Measurements from ENCODE around the gene BORCS6.
"Not testable (repeated sequence)": the region's sequence is repeated elsewhere in the genome, so short reads cannot be mapped to it uniquely, and the experiment has no call there.

Gene BORCS6

DNA sequence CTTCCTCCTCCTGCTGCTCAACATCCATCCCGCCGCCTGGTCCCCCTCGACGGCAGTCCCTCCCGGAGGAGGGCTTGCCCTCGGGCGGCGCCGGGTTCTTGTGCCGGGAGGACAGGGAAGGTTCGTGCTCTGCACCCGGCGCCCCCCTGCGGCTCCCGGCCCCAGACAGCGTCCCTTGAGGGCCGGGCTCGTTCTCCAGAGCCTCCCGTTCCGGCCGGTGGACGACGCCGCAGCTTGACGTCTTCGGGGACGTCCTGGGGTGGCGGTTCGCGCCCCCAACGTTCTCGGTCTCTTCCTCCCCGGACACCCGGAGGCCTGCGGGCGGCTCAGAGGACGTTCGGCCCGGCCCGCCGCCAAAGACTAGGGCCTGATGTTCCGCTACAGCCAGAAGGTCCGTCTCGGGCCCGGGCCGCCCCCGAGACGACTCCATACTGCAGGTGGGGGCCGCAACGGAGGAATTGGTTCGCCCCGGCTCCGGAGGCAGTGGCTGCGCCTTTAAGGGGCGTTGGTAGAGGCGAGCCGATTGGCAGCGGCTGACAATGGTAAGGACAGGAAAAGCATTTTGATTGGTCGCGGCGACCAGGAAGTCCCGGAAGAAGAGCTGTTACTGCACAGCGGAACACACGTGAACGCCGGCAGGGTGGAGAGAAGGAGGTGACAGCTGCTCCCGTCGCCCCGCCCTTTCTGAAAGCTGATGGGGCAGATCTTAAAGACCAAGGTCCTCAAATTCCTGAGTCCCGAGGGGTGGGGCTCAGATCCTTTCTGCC, at the start of gene BORCS6:
Gene BORCS6 (minus strand): TSS at position 470 of the 767 bp plus-strand sequence. CDS start 40 bp downstream, at position 430.
- peak; percentile 95 for DNase-seq

DNA sequence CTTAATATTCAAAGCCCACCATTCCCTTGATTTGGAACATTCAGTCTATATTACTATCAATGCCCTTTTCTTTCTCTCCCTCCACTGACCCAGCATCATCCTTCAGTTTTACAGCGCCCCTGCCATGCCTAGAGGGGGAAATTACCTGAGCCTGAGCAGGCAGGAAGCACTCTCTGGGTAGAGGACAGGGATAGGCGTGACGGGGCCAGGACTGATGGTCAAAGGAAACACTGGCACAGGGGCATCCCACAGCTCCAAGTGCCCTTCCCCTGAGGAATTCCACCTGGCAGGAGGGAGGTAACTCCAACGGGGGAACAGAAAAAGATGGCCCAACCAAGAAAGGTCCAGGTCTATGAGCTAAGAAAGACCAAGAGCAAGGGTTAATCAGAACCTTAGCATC, 47.9 kb upstream of the BORCS6 start:
- no peak for DNase-seq

DNA sequence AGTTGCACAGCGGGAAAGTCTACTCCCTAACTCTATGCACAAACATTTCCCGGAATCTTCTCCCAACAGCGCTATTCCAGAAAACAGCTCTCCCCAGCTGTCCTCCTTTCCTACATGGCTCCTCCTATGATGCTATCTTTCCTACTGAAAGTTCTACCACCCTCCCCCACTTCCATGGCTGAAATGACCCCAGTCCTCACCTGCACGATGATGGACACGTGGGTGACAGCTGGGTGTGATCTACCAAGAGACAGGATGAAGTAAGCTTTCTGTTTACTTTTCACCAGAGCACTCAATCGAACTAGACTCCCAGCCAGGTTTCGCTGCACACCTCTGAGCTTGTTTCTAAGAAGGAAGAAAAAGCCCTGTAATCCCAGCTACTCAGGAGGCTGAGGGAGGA, 47.2 kb upstream of the BORCS6 start:
- DNase-seq: no peak

DNA sequence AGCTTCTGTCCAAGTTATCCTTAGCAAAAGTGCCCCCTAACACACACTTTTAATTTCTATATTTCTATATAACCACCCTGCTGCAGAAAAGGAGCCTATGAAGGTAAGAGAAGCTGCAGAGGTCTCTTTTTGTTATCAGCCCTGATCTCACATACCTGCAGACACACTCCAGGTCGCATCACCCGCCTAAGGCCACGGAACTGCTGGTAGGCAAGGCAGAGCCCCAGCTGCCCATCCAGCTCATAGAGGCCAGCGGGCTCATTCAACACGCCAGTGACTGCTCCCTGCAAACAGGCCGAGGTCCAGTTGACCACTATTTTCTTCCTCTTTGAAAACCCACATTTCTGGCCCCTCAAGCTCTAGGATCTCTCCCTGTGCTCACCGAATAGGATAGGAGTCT, 45.7 kb upstream of the BORCS6 start:
- no peak for DNase-seq

DNA sequence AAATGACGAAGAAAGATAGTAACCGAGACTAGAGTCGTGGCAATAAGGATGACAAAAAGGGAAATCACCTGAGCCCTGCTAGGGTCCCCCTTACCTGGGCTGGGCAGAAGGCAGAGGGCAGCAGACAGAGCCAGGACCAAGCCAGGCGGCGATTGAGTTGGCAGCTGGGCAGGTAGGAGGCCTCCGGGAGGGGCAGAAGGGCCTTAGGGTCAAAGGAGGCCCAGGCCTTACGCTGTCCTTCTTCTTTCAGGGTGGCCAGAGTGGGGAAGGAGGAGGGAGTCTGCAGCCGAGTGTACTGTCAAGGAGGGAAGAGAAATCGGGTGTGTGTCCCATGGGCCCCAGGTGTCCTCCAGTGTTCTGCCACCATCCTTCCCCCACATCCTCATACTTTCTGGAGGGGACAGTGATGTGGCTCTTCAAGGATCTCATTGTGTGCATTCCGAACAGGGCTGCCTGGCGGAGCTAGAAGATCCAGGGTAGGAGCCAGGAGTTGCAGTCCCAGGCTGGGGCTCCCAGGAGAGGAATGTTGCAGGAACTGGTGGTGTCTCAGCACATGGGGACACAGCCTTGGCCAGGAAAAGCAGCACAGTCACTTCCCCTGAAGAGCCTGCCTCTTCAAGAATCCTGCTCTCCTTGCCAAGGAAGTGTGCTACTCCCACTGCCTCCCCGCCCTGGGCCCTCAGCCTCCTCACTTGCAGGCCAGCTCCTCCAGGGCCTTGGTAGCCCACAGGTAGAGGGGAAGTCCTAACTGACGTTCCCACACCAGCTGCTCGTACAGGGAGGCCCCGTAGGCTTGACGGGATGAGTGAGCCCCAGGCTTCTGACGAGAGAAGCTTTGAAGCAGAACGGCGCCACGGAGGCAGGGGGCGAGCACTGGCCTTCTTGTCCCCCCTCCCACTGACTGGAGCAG, 44.6 kb upstream of the BORCS6 start:
- DNase-seq: no peak

DNA sequence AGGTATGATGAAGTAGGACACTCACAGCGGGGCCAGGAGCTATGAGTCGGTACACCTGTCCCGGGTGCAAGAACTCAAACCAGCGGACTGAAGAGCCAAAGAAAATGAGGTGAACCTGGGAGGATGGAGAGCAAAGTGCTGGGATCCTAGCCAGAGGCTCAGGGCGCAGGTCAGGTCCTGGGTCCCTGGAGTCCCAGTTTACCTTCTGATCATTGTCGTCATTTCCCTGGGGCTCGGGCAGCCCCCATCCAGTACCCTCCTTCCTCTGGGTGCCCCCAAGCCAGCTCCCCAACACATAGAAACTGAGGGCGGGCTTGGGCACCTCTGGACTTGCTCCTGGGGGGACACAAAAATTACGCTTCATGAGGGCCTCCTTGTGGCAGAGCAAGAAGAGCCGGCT, 41.7 kb upstream of the BORCS6 start:
- no peak for DNase-seq

DNA sequence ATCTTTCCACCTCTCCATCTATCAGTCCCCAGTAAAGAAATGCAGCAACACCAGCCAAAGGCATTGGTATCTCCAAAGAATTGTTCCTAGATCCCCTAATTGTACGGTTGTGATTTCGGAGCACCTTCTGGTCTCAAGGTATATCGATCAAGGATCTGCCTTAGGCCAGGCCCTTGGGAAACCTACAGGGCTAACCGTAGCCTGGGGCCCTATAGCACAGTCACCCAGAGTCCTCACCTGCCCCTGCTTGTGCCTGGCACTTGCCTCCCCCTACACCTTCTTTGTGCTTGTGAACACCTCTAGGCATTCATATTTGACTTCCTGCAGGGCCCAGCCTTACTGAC, 37.2 kb upstream of the BORCS6 start:
- no peak for DNase-seq

DNA sequence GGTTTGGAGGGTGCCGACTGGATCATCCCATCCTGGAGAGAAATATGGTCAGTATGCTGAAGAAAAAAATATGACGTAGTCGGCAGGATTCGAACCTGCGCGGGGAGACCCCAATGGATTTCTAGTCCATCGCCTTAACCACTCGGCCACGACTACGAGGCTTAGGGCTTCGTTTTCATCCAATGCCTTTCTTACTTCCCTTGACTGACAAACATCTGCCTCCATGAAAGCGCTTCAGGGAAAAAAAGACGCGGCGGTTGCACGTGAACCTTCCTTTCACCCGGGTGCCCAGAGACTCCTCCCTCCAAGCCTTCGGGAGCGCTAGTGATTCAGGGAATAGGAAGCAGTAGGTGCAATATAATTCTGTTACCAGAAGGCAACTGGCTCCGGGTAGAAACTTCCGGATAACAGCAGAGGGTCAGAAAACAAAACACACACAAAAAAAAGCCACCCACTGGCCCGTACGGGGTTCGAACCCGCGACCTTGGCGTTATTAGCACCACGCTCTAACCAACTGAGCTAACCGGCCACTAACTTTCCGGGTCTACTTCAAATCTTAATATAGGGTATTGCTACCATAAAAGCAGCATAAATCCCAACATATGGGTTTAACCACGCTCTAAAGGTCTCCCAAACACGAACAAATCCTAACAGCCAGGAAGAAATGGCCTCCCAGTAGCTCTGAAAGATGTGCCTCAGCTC, 36.7 kb upstream of the BORCS6 start:
- DNase-seq: peak; percentile 97

DNA sequence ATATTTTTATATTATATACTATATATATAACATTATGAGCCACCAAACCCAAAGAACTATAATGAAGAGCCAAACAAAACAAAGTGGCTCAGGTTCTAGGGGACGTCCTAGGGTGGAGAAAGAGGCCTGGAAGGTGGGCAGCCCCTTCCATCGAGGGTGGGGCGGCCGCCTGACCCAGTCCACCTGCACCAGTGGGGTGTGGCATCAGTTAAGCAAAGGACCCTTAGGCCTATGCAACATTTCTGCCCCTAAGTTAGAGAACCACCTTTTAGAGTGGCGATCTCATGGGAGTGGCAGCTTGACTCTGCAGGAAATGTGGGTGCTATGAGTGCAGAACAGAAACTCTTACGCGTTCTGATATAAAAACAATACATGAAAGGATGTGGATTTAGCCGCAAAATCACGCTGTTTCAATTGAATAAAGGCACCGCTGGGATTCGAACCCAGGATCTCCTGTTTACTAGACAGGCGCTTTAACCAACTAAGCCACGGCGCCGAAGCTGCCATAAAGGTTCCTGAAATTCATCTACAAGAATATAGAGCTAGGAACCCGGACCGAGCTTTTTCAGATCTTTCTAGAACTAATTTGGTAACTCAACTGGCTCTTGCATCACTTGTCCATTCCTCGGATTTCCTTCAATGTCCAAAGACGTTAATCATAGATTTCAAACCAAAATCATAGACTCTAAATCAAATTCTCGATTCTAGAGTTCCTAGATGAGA, 36.0 kb upstream of the BORCS6 start:
- DNase-seq: peak; percentile 93

DNA sequence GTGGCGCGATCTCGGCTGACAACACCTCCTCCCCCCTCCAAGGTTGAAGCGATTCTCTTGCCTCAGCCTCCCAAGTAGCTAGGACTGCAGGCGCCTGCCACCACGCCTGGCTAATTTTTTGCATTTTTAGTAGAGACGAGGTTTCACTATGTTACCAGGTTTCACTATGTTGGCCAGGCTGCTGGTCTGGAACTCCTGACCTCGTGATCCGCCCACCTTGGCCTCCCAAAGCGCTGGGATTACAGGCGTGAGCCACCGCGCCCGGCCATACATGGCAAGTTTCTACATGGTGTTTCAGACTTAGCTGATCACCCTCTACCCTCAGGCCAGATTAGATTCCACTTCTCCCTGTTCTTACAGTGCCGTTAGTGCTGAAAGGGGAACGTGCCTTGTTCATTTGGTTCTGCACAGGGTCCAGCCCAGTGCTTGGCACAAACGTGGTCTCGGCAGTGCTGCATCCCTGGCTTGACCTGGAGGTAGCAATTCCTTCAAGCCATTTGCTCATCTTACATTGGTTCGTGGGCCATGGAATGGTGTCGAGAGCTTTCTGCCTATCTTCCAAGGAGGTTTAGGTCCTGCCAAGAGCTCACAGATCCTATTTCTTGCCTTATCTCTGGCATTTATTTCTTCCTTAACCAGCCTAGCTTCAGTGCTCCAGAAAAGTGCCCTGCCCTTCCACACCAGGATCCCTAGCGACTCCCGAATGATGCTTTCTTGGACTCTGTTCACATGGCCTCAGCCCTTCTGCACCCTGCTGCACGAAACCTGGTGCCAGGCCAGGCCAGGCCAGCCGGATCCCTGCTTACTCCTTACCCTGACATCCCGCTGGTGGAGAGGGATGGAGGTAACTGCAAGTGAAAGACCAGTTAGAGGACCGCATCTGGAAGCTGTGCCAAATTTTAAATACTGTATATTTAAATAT, 35.2 kb upstream of the BORCS6 start:
- DNase-seq: no peak

DNA sequence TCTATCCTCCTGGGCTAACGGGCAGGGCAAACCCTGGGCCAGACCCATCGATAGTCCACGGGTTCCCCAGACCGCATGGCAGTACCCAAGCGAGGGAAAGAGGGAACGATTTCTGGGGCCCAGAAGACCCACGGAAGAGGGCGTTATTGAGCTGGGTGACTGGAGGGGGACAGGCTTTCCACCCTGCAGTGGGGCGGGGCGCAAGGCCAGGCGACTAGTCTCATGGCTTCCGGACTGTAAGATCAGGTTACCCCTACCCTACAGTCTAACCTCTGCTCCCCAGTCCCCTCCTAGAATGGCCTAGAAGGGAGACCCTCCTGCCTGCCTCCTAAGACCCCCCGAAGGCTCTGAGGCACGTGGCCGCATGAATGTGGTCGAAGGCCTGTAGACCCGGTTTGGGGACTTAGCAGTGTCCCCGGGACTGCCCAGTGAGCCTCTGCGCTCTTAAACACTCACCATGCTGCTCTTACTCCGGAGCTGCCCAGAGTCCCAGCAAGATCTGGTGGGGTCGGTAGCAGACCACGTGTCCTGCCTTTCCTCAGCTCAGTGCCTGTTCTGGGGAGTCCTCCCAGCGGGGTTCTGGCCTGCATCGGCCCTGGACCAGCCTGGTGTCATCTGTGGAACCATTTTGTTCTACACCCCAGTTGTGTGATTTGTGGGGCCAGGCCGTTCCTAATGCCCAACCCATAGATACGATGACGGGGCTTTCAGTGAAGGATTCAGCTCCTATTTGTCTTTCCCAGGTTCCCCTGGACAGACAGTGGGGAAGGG, 33.6 kb upstream of the BORCS6 start:
- peak; percentile 66 for DNase-seq

DNA sequence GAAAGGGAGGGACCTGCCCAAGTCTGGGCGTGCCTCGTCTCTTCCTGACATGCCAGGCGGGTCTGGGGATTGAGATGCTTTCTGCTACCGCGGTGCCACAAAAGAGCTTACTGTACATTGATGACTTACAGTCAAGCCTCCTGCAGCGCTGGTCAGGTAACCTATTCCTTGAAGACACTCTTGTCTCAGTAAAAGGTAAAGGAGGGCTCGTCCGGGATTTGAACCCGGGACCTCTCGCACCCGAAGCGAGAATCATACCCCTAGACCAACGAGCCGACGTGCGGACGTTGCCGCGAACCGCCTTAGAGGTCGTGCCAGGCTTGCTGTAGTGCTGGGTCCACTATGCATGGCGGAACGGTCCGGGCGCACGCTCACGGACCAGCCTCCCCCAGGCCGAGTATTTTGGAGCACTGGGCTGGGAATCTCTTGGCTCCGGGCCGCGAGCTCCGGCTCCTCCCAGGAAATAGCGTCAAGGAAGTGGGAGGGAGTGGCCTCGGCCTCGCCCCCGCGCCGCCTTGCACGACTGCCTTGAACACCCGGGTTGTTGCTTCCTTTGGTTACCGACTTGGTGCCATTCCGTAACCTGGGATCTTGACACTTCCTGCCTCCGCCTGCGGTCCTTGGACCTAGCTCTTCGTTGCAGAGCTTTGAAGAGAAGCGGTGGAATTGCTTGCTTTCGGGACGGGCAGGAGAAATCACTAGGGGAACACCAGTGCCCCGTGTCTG, 32.8 kb upstream of the BORCS6 start:
- DNase-seq: peak; percentile 83

DNA sequence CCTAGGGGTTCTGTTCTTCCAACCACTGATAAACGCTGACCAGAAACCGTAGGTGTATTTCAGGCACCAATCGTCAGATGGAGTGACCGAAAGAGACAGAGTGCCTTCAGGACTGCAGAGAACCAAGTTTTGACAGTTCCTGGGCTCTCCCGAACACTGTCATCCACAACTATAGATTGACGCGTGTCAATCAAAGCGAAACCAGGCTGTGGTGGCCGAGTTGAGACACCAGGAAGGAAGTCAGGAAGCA, 32.3 kb upstream of the BORCS6 start:
- DNase-seq: no peak

DNA sequence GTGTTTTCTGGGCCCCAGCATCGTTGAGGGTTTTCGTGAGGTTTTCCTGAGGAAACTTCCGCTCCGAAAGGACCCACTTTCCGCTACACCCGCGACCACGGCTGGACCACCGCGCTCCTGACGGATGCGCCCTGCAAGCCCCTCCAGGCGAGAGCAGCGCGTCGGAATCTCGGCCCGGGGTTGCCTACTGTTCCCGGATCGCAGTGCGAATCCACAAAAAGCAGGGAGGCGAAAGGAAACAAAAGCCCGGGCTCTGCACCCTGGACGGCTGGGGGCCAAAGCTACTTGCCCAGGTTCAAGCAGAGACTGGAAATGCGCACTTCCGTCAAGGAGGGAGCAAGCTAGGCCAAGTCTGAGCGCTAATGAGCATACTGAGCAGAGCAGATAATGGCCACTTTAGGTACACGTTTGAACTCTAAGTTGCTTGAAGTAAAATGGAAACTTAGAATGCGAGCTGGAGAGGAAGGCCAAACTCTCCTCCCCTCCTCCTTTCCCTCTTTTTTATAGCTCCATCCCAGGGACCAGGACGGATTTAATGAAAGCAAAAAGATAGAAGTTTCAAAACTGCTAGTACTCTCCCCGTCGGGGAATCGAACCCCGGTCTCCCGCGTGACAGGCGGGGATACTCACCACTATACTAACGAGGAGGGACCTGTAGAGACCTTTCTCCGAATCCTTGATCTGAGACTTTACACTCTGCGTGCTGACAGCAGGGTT, 31.8 kb upstream of the BORCS6 start:
- DNase-seq: peak; percentile 97

DNA sequence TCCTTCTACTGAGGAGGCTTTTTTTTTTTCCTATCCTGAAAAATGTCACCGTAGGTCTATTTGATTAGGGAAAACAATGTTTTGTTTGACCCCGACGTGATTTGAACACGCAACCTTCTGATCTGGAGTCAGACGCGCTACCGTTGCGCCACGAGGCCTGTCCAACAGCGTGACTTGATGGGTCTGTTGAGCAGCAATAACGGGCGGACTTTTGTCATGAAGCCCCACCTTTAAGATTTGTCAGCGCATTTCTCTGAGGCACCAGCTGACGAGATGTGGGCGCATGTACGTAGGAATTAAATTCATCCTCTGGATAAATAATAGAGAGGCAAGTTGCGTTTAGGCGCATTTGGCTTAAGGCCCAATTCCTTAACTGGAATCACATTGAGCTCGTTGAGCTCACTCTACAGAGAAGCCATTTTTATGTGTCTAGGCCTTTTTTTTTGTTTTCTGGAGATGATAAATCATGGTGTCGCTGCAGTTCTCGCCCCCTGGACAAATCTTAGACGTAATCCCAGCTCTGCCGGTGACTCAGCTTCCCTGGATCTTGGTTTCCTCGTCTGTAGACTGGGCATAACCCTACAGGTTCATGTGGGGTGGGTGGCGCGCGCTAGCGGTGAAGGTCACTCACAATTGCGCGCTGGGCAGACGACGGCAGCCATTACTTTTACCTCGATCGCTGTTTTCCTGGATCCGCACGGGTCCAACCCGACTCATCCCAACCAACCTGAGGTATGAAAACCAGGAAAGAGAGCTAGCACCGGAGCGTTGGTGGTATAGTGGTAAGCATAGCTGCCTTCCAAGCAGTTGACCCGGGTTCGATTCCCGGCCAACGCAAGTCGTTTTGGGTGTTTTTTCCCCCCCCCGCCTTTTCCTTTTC, 31.0 kb upstream of the BORCS6 start:
- peak; percentile 97 for DNase-seq

DNA sequence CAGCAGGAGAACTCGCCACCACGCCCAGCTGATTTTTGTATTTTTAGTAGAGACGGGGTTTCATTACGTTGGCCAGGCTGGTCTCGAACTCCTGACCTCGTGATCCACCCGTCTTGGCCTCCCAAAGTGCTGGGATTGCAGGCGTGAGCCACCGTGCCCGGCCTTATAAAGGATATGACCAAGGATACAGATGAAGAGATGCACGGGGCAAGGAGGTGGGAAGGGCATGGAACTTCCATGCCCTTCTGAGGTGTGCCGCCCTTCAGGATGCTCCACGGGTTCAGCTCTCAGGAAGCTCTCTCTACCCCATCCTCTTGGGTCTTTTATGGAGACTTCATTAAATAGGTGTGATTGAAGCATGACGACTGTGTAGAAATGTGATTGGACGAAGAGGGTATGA, 24.0 kb upstream of the BORCS6 start:
- DNase-seq: not testable (repeated sequence)

DNA sequence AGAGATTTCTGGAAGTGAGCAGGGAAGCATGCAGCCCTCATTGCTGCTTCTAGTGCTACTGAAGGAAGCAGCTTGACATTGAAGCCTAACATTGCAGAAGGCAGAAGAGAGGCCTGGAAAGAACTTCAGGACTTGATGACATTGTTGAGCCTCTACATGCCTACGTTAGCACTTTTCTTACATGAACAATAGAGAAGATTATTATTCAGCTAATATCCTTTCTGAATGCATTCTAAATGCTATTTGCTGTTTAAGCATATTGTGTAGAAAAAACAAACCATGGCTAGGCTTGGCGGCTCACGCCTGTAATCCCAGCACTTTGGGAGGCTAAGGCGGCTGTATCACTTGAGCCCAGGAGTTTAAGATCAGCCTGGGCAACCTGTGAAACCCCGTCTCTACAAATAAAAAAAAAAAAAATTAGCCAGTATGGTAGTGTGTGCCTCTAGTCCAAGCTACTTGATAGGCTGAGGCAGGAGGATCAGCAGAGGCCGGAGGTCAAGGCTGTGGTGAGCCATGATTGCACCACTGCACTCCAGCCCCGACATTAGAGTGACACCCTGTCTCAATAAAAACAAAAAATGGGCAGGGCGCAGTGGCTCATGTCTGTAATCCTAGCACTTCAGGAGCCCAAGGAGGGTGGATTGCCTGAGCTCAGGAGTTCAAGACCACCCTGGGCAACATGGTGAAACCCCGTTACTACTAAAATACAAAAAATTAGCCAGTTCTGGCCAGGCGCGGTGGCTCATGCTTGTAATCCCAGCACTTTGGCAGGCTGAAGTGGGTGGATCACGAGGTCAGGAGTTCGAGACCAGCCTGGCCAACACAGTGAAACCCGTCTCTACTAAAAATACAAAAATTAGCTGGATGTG, 22.6 kb upstream of the BORCS6 start:
- no peak for DNase-seq

Data from NCI-H1694 (cell line).